ENCODE data around the gene ANKRD11.

- TF ChIP-seq EZH2 (optimal IDR thresholded peaks at IDR 0.05; ENCODE audit: low read depth, low read length) (no peak), CTCF (IDR thresholded peaks at IDR 0.05; ENCODE audit: low read length) (no peak), EZH2phosphoT487 (IDR thresholded peaks at IDR 0.05; ENCODE audit: low read length) (no peak)
Measured at GRCh38 chr16:89351645-89352044, 138.7 kb downstream of the ANKRD11 start.

Measured in MM.1S (cell line).